Naive thymus-derived CD8-positive, alpha-beta T cell (primary cell): ENCODE data around the gene TMEM132D. TPM values are rescaled to one million over a fixed set of nuclear protein-coding genes. Genes with fewer than 3 reads are reported as not detected.

Source experiments
- ATAC-seq, 2 donors: fragments of 150-1000 bp; cut with Tn5 transposase in 1 of 2; sonication (Bioruptor Pico), chemical (Tn5 transposase) in 1 of 2; 1 replicate in 1 of 2; 2 replicates in 1 of 2; pipeline ENCODE4 v1.10.0; 2021; ENCODE audit warnings: mild to moderate bottlenecking in 2 of 2, moderate library complexity in 2 of 2
- POLR2A ChIA-PET: fragments of 350-600 bp; sonication (Branson Sonifier 250); formaldehyde crosslinking; loops from one replicate; lab custom pipeline; 2021; ENCODE audit warnings: antibody characterized with exemption; lab: Charles Lee
- DNase-seq, 10 donors: peaks; one replicate each; pipeline versions ENCODE4 v3.0.0 to v3.0.0-alpha.2; 2020 to 2022
- H3K27ac Mint-ChIP-seq, 10 donors: one replicate each; pipeline ENCODE4 v1.8.0; 2020 to 2022; ENCODE audit warnings: mild to moderate bottlenecking in 10 of 10, mixed read lengths in 10 of 10, moderate library complexity in 4 of 10, inconsistent platforms in 1 of 10
- H3K27me3 Mint-ChIP-seq, 5 donors: one replicate each; pipeline ENCODE4 v1.8.0; 2021 to 2022; ENCODE audit warnings: mixed read lengths in 5 of 5
- H3K36me3 Mint-ChIP-seq, 3 donors: one replicate each; pipeline ENCODE4 v1.8.0; 2020 to 2022; ENCODE audit warnings: mixed read lengths in 3 of 3, mild to moderate bottlenecking in 2 of 3, inconsistent platforms in 1 of 3
- H3K4me1 Mint-ChIP-seq, 4 donors: one replicate each; pipeline ENCODE4 v1.8.0; 2021 to 2022; ENCODE audit warnings: mixed read lengths in 4 of 4
- H3K4me3 Mint-ChIP-seq, 10 donors: one replicate each; pipeline ENCODE4 v1.8.0; 2020 to 2022; ENCODE audit warnings: mild to moderate bottlenecking in 10 of 10, mixed read lengths in 10 of 10, moderate library complexity in 6 of 10, inconsistent platforms in 1 of 10
- H3K9me3 Mint-ChIP-seq, 9 donors: one replicate each; pipeline ENCODE4 v1.8.0; 2020 to 2022; ENCODE audit warnings: mixed read lengths in 9 of 9, mild to moderate bottlenecking in 3 of 9, inconsistent platforms in 1 of 9, moderate library complexity in 1 of 9
- polyA plus RNA-seq, 3 donors: library from polyadenylated mRNA; unstranded; fragments of 300-500 nt; fragmentation: Illumina TruSeq; gene quantifications; one replicate each; pipeline ENCODE4 v1.2.3, GENCODE V29; 2021
- total RNA-seq, 8 experiments: library from RNA in 2 of 8; stranded (reverse) in 2 of 8; gene quantifications; one replicate each; pipeline ENCODE4 v1.2.3 and lab custom pipeline; 2021 to 2026

The TMEM132D gene
- total and polyA plus RNA-seq, 5 experiments from 2014 or later: not detected

DNA sequence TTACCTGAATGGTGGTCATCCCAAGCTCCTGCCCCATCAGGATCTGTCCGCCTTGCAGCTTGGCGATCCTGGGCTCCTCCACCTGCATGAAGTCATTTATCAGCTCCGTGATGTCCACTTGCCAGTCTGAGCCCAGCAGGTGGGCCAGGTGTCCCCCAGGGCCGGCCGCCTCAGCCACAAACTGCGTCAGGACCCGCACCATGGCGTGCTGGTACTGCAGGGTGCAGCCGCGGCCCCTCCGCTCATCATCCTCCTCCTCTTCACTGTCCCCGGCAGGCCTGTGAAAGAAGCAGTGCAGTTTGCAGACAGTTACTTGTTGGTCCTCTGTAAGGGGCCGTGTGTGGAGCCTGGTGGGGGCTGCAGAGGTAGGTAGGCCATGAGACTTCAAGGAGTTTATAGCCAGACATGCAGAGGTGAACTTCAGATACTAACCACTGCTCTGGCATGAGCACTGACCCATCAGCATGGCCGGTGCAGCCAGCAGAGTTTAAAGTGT is 822.0 kb downstream of the TMEM132D start:
- H3K36me3 Mint-ChIP-seq: no peaks in the 10 kb centered on the region

DNA sequence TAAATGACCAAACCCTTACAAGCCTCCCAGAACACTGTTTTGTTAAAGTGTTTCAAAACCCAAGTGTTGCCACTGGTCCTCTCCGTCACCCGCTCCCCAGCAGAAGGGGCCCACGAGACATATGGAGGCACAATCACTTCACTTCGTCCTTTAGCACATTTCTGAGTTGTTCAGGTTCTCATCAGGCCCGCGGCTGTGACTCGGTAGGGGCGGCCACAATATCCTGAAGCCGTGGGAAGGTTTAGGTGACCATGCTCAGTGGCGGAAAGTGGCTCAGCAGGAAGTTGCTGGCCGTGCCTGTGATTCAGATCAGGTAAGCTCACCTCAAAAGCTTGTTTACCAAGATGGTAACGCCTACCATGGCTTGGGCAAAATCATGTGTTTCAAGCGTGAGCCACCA is 823.0 kb downstream of the TMEM132D start:
- no peak overlapping the region for H3K4me3 Mint-ChIP-seq
- ATAC-seq (no peak), DNase-seq (no peak)
- no peak overlapping the region for H3K27ac Mint-ChIP-seq
- H3K4me1 Mint-ChIP-seq: no peaks in the 10 kb centered on the region
- H3K9me3 Mint-ChIP-seq: peaks cover 0 to 12% (median 0%) of the 10 kb centered on the region in 9 donors
- peaks cover 0 to 4% (median 0%) of the 10 kb centered on the region in 5 donors for H3K27me3 Mint-ChIP-seq
- POLR2A ChIA-PET: no interaction called here
- no peaks in the 10 kb centered on the region for H3K36me3 Mint-ChIP-seq

More for the DNA sequence above, 822.0 kb downstream of the TMEM132D start:
- Mint-ChIP-seq H3K27me3 (peaks cover 0 to 4% (median 0%) of the 10 kb centered on the region in 5 donors), H3K4me3 (no peak overlapping the region), H3K27ac (no peak overlapping the region), H3K4me1 (no peaks in the 10 kb centered on the region), H3K9me3 (peaks cover 0 to 12% (median 0%) of the 10 kb centered on the region in 9 donors)
- POLR2A ChIA-PET: no interaction called here
- DNase-seq (no peak), ATAC-seq (no peak)

DNA sequence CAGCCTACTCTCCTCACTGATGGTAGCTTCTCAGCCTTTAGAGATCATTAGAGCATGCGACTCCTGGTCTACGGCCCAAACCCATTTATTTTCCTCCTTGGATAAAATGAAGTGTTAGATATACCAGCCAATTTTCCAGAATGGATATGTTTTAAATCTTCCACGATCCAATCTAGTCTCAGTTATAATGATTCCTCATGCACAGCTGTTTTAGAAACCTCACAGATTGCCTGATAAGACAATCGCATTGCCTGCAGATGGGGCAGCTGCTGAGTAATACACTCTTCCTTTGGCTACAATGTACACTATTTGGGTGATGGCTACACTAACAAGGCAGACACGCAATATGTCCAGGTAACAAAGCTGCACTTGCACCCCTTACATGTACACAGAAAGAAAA is 823.4 kb downstream of the TMEM132D start:
- Mint-ChIP-seq H3K4me1 (no peaks in the 10 kb centered on the region), H3K36me3 (no peaks in the 10 kb centered on the region), H3K27ac (no peak overlapping the region), H3K27me3 (peaks cover 0 to 4% (median 0%) of the 10 kb centered on the region in 5 donors), H3K4me3 (no peak overlapping the region), H3K9me3 (peaks cover 0 to 12% (median 0%) of the 10 kb centered on the region in 9 donors)
- DNase-seq (no peak), ATAC-seq (no peak)
- POLR2A ChIA-PET: no interaction called here

GRCh38 chr12:129079719-129080118 is 824.1 kb downstream of the TMEM132D start:
- no peaks in the 10 kb centered on the region for H3K4me1 Mint-ChIP-seq
- H3K36me3 Mint-ChIP-seq: no peaks in the 10 kb centered on the region
- DNase-seq (no peak), ATAC-seq (no peak)
- POLR2A ChIA-PET: no interaction called here
- peaks cover 0 to 4% (median 0%) of the 10 kb centered on the region in 5 donors for H3K27me3 Mint-ChIP-seq
- H3K9me3 Mint-ChIP-seq: peaks cover 0 to 12% (median 0%) of the 10 kb centered on the region in 9 donors
- H3K27ac Mint-ChIP-seq: no peak overlapping the region
- H3K4me3 Mint-ChIP-seq: no peak overlapping the region

DNA sequence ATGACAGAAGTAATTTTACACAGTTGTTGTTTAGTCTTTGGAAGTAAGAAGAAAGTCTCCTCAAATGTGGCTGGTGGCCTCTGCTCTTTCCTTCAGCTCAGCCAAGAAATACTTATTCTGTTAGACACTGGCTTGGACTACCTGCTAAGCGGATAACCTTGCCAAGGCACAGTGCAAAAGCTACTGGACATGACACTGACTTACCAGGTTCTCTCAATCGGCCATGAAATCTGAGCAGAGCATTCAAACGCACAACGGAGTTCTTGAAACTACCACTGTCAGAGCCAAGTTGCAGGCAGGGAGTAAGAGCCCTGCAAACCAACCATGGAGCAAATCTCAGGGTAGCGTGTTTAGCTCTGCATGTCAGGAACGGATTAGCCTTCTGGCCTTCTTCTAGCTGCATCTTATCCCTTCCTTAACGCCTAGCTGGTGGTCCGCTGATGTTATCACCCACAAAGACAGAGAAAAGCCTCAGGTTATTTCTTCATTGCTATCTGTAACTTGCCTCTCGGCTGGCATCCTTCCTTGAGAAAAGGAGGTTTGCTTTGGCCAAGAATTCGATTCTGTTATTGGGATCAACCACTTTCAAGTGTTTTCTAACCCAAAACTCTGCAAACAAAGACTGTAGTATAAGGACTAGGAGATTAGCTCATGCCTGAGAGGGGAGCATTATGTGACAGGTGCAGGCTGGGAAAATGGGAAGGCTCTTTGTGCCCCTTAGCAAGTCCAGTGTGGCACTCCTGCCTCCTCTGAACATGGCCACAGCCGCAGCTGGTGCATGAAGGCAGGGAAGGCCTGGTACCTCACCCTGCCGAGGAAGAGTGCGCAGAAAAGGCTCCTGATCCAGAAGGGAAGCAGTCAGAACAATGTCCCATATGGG is 827.1 kb downstream of the TMEM132D start:
- ATAC-seq (no peak), DNase-seq (no peak)
- Mint-ChIP-seq H3K36me3 (no peaks in the 10 kb centered on the region), H3K4me1 (no peaks in the 10 kb centered on the region), H3K27me3 (peaks cover 0 to 8% (median 0%) of the 10 kb centered on the region in 5 donors), H3K27ac (no peak overlapping the region), H3K4me3 (no peak overlapping the region), H3K9me3 (peaks cover 0 to 20% (median 0%) of the 10 kb centered on the region in 9 donors)
- POLR2A ChIA-PET: no interaction called here

DNA sequence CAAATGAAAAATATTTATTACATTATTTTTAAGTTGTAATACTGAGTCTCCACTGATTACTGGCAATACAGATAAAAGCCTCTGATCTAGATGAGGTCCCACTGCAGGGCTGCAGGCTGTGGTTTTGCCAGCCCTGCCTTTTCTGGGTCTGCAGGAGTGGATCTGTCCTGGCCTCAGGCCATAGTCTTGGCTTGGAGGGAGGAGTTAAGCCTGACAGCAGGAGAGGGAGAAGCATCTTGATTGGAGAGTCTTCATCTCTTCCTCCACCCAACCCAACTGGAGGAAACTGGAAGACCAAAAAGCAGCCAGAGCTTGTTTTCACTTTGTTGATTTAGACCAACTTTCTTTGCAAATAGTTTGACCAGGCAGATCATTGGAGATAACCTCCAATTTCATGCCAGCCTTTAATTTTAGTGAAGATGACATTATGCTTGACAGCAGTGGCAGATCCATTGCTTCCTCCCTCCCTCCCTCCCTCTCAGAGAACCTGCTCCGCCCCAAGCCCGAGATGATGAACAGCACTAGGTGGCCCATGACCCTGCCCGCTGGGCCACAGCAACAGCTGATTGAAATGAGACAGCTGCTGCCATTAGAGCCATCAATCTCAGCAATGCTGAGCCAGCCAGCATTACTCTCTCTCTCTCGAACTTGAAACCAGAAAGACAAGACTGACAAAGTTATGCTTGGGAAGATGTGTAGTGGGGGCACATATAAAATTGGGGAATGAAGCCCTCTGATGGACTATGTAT is 828.2 kb downstream of the TMEM132D start:
- Mint-ChIP-seq H3K4me3 (no peak overlapping the region), H3K36me3 (no peaks in the 10 kb centered on the region), H3K4me1 (no peaks in the 10 kb centered on the region), H3K27ac (no peak overlapping the region), H3K9me3 (peaks cover 0 to 25% (median 0%) of the 10 kb centered on the region in 9 donors), H3K27me3 (peaks cover 0 to 8% (median 0%) of the 10 kb centered on the region in 5 donors)
- ATAC-seq (no peak), DNase-seq (no peak)
- POLR2A ChIA-PET: no interaction called here

- H3K36me3 Mint-ChIP-seq: no peaks in the 10 kb centered on the region
- no peak for ATAC-seq
Measured at GRCh38 chr12:129074379-129074778, 829.4 kb downstream of the TMEM132D start.

DNA sequence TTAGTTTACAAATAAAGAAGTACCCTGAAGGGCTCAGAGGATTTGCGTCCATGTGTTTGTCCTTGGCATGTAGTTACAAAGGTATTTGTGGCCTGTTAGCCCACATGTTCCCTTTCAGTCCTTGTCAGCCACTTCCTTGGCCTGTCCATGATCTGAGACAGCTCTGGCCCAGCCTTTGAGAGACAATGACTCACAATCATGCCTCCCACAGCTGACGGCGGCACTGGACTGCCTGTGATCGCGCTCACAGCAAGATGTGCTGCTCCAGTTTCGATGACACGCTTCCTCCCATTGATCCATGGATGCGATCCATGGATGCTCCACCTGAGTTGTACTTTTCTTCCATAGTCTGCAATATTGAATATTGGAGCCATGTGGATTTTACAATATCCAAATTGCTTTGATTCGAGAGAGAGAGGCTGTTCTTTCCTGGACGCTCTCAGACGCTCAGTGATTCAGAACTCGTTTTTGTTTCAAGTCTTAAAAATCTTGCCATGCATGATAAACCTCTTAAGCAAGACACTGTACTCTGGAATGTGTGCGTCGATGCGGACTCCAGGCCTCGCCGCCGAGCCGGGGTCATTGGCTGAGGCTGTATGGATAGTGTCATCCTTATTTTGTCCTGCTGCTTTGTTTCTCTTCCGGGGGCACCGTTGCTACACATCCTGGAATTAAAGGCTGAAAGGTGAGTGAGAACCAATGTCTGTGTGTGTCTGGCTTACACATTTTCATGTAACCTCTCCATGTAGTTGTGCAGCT is 830.5 kb downstream of the TMEM132D start:
- H3K36me3 Mint-ChIP-seq: no peaks in the 10 kb centered on the region
- H3K27me3 Mint-ChIP-seq: peaks cover 0 to 8% (median 0%) of the 10 kb centered on the region in 5 donors
- no peaks in the 10 kb centered on the region for H3K4me1 Mint-ChIP-seq
- DNase-seq (no peak), ATAC-seq (no peak)
- no peak overlapping the region for H3K27ac Mint-ChIP-seq
- POLR2A ChIA-PET: no interaction called here
- peaks cover 0 to 25% (median 0%) of the 10 kb centered on the region in 9 donors for H3K9me3 Mint-ChIP-seq
- no peak overlapping the region for H3K4me3 Mint-ChIP-seq

More at GRCh38 chr12:129074379-129074778, 829.4 kb downstream of the TMEM132D start:
- Mint-ChIP-seq H3K4me3 (no peak overlapping the region), H3K27me3 (peaks cover 0 to 8% (median 0%) of the 10 kb centered on the region in 5 donors), H3K27ac (no peak overlapping the region), H3K9me3 (peaks cover 0 to 25% (median 0%) of the 10 kb centered on the region in 9 donors), H3K4me1 (no peaks in the 10 kb centered on the region)
- no peak for DNase-seq
- POLR2A ChIA-PET: no interaction called here

DNA sequence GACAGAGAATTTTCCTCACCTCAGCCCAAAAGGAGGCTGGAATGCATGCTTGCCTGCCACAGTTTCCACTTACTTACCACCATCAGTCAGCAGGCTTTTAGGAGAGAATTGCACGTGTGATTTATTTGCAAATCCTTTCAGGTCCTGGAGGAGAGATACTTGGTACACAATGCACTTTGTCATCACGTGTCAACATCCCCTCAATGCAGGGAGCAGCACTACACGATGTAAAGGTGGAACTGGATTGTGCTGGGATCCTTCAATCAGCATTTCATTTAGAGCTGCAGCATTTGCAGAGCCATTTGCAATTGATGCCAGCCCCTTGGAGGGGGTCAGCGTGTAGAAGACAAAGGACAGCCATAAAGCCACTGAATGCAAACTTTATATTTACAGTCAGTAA is 832.5 kb downstream of the TMEM132D start:
- Mint-ChIP-seq H3K27ac (no peak overlapping the region), H3K36me3 (no peaks in the 10 kb centered on the region), H3K4me1 (no peaks in the 10 kb centered on the region), H3K4me3 (no peak overlapping the region), H3K27me3 (peaks cover 0 to 4% (median 0%) of the 10 kb centered on the region in 5 donors), H3K9me3 (peaks cover 0 to 13% (median 0%) of the 10 kb centered on the region in 9 donors)
- ATAC-seq (no peak), DNase-seq (no peak)
- POLR2A ChIA-PET: no interaction called here

DNA sequence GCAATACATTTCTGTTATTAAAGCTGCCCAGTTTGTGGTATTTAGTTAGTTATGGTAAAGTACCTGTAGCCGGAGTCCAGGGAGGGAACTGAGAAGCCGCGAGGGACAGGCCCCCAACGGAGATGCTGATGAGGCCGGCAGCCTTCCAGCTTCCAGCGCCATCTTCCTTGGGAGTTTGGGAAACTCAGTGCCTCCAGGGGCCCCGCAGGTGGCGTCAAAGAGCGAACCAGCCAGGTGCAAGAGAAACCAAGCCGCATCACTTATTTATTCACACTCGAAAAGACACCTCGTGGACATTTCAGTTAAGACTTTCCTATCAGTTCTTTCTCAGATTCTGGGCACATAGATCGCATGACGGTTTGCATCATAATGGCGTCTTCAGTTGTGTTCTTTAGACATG is 833.9 kb downstream of the TMEM132D start:
- Mint-ChIP-seq H3K36me3 (no peaks in the 10 kb centered on the region), H3K27ac (no peak overlapping the region), H3K4me1 (no peaks in the 10 kb centered on the region), H3K4me3 (no peak overlapping the region), H3K9me3 (peaks cover 0 to 22% (median 0%) of the 10 kb centered on the region in 9 donors), H3K27me3 (peaks cover 0 to 9% (median 3%) of the 10 kb centered on the region in 5 donors)
- ATAC-seq (no peak), DNase-seq (no peak)
- POLR2A ChIA-PET: no interaction called here

DNA sequence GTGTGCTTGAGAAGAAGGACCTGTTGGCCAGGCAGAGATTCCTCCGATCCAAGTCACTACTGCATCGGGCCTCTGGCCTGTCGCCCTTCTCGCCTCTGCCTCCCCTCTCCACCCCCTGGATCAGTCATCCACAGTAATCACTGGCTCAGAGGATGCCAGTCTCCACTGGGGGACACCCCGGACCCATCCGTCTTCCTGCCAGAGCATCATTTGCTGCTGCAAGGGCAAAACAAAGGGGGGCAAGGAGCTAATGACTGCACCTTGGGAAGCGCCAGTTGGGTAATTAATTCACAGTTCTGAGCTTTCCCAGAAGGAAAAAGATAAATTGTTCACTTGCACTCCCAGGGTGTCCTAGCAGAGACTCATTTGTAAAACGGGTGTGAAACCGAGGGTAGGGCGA is 835.1 kb downstream of the TMEM132D start:
- POLR2A ChIA-PET: no interaction called here
- H3K4me3 Mint-ChIP-seq: no peak overlapping the region
- H3K4me1 Mint-ChIP-seq: no peaks in the 10 kb centered on the region
- H3K9me3 Mint-ChIP-seq: peaks cover 0 to 22% (median 0%) of the 10 kb centered on the region in 9 donors
- ATAC-seq: no peak
- H3K36me3 Mint-ChIP-seq: no peaks in the 10 kb centered on the region
- no peak for DNase-seq
- peaks cover 0 to 9% (median 3%) of the 10 kb centered on the region in 5 donors for H3K27me3 Mint-ChIP-seq
- H3K27ac Mint-ChIP-seq: no peak overlapping the region

- peaks cover 0 to 22% (median 2%) of the 10 kb centered on the region in 9 donors for H3K9me3 Mint-ChIP-seq
- no peaks in the 10 kb centered on the region for H3K4me1 Mint-ChIP-seq
- H3K27ac Mint-ChIP-seq: no peak overlapping the region
- H3K4me3 Mint-ChIP-seq: no peak overlapping the region
- ATAC-seq: no peak
- H3K27me3 Mint-ChIP-seq: peaks cover 0 to 15% (median 3%) of the 10 kb centered on the region in 5 donors
- H3K36me3 Mint-ChIP-seq: peaks cover 0 to 3% (median 0%) of the 10 kb centered on the region in 3 donors
- DNase-seq: no peak
- POLR2A ChIA-PET: no interaction called here
Measured at GRCh38 chr12:129067491-129067890, 836.3 kb downstream of the TMEM132D start.
